Upper lobe of left lung (tissue), 6 donors: ENCODE measurements around the gene CD99L2. TPM values are rescaled to one million over a fixed set of nuclear protein-coding genes. Genes with fewer than 3 reads are reported as not detected.

ENCODE experiments used
- ATAC-seq, 2 donors: fragments of 200-7000 bp; cut with Tn5 transposase; one replicate each; pipeline ENCODE4 v1.9.1; 2022; ENCODE audit warnings: mild to moderate bottlenecking in 2 of 2, moderate library complexity in 2 of 2; ENCODE audit not compliant: low FRiP score in 2 of 2
- DNase-seq, 2 donors: peaks; one replicate each; pipeline ENCODE4 v3.0.0-alpha.2; 2019 to 2020
- H3K27ac ChIP-seq, 4 donors: fragments of 200-600 bp; sonication (generic); one replicate each; pipeline ENCODE4 v1.5.1; 2016 to 2019
- H3K27me3 ChIP-seq, 4 donors: fragments of 200-600 bp; sonication (generic); one replicate each; pipeline ENCODE4 v1.5.1; 2017 to 2019
- H3K36me3 ChIP-seq, 4 donors: fragments of 200-600 bp; sonication (generic); one replicate each; pipeline ENCODE4 v1.5.1; 2016 to 2019
- H3K4me1 ChIP-seq, 4 donors: fragments of 200-600 bp; sonication (generic); one replicate each; pipeline ENCODE4 v1.5.1; 2018 to 2019
- H3K4me3 ChIP-seq, 4 donors: fragments of 200-600 bp; sonication (generic); one replicate each; pipeline ENCODE4 v1.5.1; 2017 to 2019; ENCODE audit warnings: mild to moderate bottlenecking in 2 of 4, moderate library complexity in 1 of 4
- H3K9me3 ChIP-seq, 4 donors: fragments of 200-600 bp; sonication (generic); one replicate each; pipeline ENCODE4 v1.5.1; 2018 to 2019
- CTCF ChIP-seq, 6 experiments: fragments of 450-650 bp in 4 of 6; fragments of 200-600 bp in 2 of 6; sonication (generic) in 2 of 6; IDR thresholded peaks; one replicate each; pipeline ENCODE4 v1.5.1; 2016 to 2019; ENCODE audit warnings: antibody characterized with exemption in 6 of 6
- EP300 ChIP-seq, 4 donors: sonication (generic); formaldehyde crosslinking; IDR thresholded peaks; one replicate each; pipeline ENCODE4 v1.5.1; 2017; ENCODE audit warnings: antibody characterized with exemption in 4 of 4, control low read depth in 2 of 4
- POLR2A ChIP-seq, 4 donors: fragments of 450-650 bp; IDR thresholded peaks; one replicate each; pipeline ENCODE4 v1.5.1; 2016 to 2017; ENCODE audit warnings: antibody characterized with exemption in 4 of 4, mild to moderate bottlenecking in 2 of 4
- POLR2AphosphoS5 ChIP-seq, 2 donors: sonication (generic); formaldehyde crosslinking; IDR thresholded peaks; one replicate each; pipeline ENCODE4 v1.5.1; 2017; ENCODE audit warnings: antibody characterized with exemption in 2 of 2
- WGBS, 2 donors: methylation state at CpG; one replicate each; pipeline ENCODE4 v1.1.5; 2017 to 2018; 5-methylcytosine and 5-hydroxymethylcytosine counted together
- total RNA-seq, 6 donors: library from RNA; depleted of rRNA in 4 of 6; stranded (reverse); fragments of >200 nt in 4 of 6; gene quantifications; one replicate each; pipeline versions ENCODE4 v1.1.0 to v1.2.1, GENCODE V29; 2016 to 2021
- donor health status: DM: no; HTN: no; CAD: no; lungs with moderate emphysema.
- donor health status: DM: no; HTN: yes; CAD: no; lungs with severe emphysema.

CD99L2 gene
- total RNA-seq, 6 donors from 2014 or later: 16.8 to 41.6 (median 34.9) TPM

- Histone ChIP-seq H3K4me1 (no peaks in the 10 kb centered on the region), H3K27me3 (no peaks in the 10 kb centered on the region), H3K4me3 (no peak overlapping the region), H3K36me3 (peaks cover 0 to 19% (median 5%) of the 10 kb centered on the region in 4 donors), H3K27ac (no peak overlapping the region), H3K9me3 (no peaks in the 10 kb centered on the region)
- TF ChIP-seq POLR2A (IDR thresholded peaks at IDR 0.05): no peak
- TF ChIP-seq CTCF (IDR thresholded peaks at IDR 0.05): no peak
- TF ChIP-seq POLR2AphosphoS5 (IDR thresholded peaks at IDR 0.05): no peak
- no peak for TF ChIP-seq EP300 (IDR thresholded peaks at IDR 0.05)
- ATAC-seq: no peak
- 63% methylated on average over 7 of the region's 7 CpGs; no CpG with 5 or more reads in 1 of the 2 donors for WGBS, 2 donors
- no peak for DNase-seq
Observed at GRCh38 chrX:150761176-150761818, 137.2 kb downstream of the CD99L2 start.

DNA sequence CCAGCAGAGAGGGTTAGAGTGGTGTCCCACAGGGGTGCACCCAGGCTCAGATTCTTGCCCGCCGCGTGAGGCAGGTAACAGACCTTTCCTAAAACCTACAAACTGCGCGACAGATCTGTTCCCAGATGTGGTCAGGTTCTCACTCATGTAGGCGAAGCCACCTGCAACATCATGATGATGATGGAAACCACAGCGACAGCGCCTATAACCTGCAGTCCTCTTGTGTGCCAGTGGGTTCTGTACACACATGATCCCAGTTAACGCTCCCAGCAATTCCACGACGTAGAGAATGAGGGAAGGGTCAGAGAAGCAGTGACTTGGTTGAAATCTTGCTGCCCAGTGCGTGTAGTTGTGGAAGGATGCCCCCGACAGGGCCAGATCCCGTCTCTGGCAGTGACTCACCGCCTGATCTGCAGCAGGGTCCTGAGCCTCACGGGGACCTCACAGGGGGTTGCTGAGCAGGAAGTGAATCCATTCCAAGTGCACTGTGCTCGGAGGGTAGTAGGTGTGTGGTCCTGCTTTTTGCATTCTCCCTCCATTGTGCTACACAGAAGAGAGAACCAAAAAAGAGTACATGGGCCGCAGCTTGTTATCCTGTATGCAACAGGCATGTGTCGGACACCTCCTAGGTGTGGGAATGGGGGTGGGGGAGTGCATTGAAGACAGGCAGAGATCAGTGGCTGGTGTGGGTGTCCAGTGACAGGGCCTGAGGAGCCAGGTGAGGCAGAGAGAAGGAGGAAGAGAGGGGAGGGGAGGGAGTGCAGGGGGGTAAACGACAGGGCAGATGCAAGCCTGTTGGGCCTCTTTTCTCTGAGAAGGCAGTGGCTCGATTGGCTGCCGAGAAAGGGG is 138.7 kb downstream of the CD99L2 start:
- H3K36me3 ChIP-seq: peaks cover 0 to 17% (median 6%) of the 10 kb centered on the region in 4 donors
- DNase-seq (no peak), ATAC-seq (no peak)
- TF ChIP-seq POLR2AphosphoS5 (IDR thresholded peaks at IDR 0.05) (no peak), EP300 (IDR thresholded peaks at IDR 0.05) (no peak), POLR2A (IDR thresholded peaks at IDR 0.05) (no peak), CTCF (IDR thresholded peaks at IDR 0.05) (no peak)
- H3K4me1 ChIP-seq: no peaks in the 10 kb centered on the region
- no peaks in the 10 kb centered on the region for H3K9me3 ChIP-seq
- no peaks in the 10 kb centered on the region for H3K27me3 ChIP-seq
- H3K4me3 ChIP-seq: no peak overlapping the region
- H3K27ac ChIP-seq: no peak overlapping the region
- WGBS, 2 donors: 87 to 91% methylated on average over 12 to 22 of the region's 22 CpGs

DNA sequence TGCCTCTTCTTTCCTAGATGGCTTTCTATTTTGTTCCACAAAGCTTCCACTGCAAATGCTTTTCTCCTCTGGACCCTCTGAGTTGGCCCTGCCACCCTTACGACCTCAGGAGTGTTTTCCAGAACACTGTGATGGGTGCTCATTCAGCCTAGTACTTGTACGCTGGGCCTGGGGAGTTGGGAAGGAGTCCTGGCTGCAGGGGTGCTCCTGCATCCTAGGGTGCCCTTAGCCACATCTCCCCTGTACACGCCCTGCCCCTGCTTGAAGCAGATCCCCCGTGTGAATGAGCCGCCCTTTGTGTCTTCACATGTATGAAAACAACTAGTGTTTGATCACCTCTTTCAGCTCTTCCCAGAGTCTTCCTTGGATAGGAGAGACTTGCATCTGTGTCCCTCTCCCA is 141.1 kb downstream of the CD99L2 start:
- H3K4me1 ChIP-seq: no peaks in the 10 kb centered on the region
- 84 to 96% methylated on average over 4 to 5 of the region's 5 CpGs for WGBS, 2 donors
- H3K36me3 ChIP-seq: peaks cover 0 to 24% (median 6%) of the 10 kb centered on the region in 4 donors
- TF ChIP-seq EP300 (IDR thresholded peaks at IDR 0.05): no peak
- no peak for TF ChIP-seq POLR2A (IDR thresholded peaks at IDR 0.05)
- no peak for TF ChIP-seq POLR2AphosphoS5 (IDR thresholded peaks at IDR 0.05)
- TF ChIP-seq CTCF (IDR thresholded peaks at IDR 0.05): no peak
- no peak for ATAC-seq
- H3K27me3 ChIP-seq: no peaks in the 10 kb centered on the region
- H3K4me3 ChIP-seq: no peak overlapping the region
- H3K27ac ChIP-seq: no peak overlapping the region
- no peaks in the 10 kb centered on the region for H3K9me3 ChIP-seq
- no peak for DNase-seq

DNA sequence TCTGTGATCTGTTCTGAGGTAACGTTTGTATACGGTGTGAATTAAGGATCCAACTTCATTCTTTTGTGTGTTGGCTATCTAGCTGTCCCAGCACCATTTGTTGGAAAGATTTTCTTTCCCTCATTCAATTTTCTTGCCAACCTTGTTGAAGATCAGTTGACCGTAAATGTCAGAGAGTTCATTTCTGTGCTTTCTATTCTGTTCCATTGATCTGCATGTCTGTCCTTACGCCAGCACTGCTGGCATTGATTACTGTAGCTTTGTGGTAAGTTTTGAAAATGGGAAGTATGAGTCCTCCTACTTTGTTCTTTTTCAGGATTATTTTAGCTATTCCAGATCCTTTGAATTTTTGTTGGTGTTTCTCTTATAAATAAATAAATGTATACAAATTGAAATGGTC is 144.5 kb downstream of the CD99L2 start:
- H3K27ac ChIP-seq: no peak overlapping the region
- no peaks in the 10 kb centered on the region for H3K4me1 ChIP-seq
- H3K4me3 ChIP-seq: no peak overlapping the region
- H3K27me3 ChIP-seq: no peaks in the 10 kb centered on the region
- H3K36me3 ChIP-seq: peaks cover 0 to 39% (median 5%) of the 10 kb centered on the region in 4 donors
- DNase-seq (no peak), ATAC-seq (no peak)
- TF ChIP-seq CTCF (IDR thresholded peaks at IDR 0.05) (no peak), POLR2AphosphoS5 (IDR thresholded peaks at IDR 0.05) (no peak), EP300 (IDR thresholded peaks at IDR 0.05) (no peak), POLR2A (IDR thresholded peaks at IDR 0.05) (no peak)
- 96% methylated on average over 4 of the region's 4 CpGs for WGBS, 2 donors
- no peaks in the 10 kb centered on the region for H3K9me3 ChIP-seq
